ENCODE results near the gene PCDHGA9.
"Not testable (repeated sequence)": the region's sequence is repeated elsewhere in the genome, so short reads cannot be mapped to it uniquely, and the experiment has no call there.

Gene PCDHGA9

GRCh38 chr5:141383345-141383744, 19.2 kb upstream of the PCDHGA9 start:
- H3K4me1 ChIP-seq (ENCODE audit: control extremely low read depth in 1 of 4, control insufficient read depth in 4 of 4, insufficient read depth in 4 of 4, low read length in 3 of 4) = no peaks in the 10 kb centered on the region
- ChIA-PET POLR2A (no interaction called here), CTCF (interaction anchor here (0.7 to 1.5 kb wide), 3 partner anchors 13 to 180 kb away, joined by 3 to 5 read pairs (median 4); no protein-coding TSS in a partner anchor)
- H3K36me3 ChIP-seq (ENCODE audit: control insufficient read depth in 4 of 4, insufficient read depth in 4 of 4, low read length in 3 of 4) = no peaks in the 10 kb centered on the region
- WGBS (ENCODE audit: insufficient coverage) = 29% methylated on average over 13 of the region's 21 CpGs
- peaks cover 3 to 60% (median 42%) of the 10 kb centered on the region in 5 experiments for H3K9me3 ChIP-seq (ENCODE audit: control extremely low read depth in 1 of 5, control insufficient read depth in 4 of 5, insufficient read depth in 2 of 5, low read depth in 1 of 5, low read length in 4 of 5)
- H3K4me3 ChIP-seq (ENCODE audit: control insufficient read depth in 1 of 7, extremely low read depth in 1 of 7, insufficient read depth in 4 of 7, low read depth in 2 of 7, low read length in 6 of 7) = peak overlapping the region in 2 of 7 experiments; percentile 62 to 63
- DNase-seq = no peak
- H3K27ac ChIP-seq (ENCODE audit: insufficient read depth in 1 of 2, low read depth in 1 of 2, low read length in 2 of 2, poor library complexity in 1 of 2, severe bottlenecking in 2 of 2) = no peak overlapping the region
- H3K27me3 ChIP-seq (replicated peaks in 2 of 5; ENCODE audit: control insufficient read depth in 4 of 5, insufficient read depth in 5 of 5, low read length in 4 of 5) = peaks cover 7 to 58% (median 29%) of the 10 kb centered on the region in 5 experiments

GRCh38 chr5:141384471-141385267, 17.9 kb upstream of the PCDHGA9 start:
- POLR2A ChIA-PET = no interaction called here
- Histone ChIP-seq H3K4me3 (ENCODE audit: control insufficient read depth in 1 of 7, extremely low read depth in 1 of 7, insufficient read depth in 4 of 7, low read depth in 2 of 7, low read length in 6 of 7) (no peak overlapping the region), H3K4me1 (ENCODE audit: control extremely low read depth in 1 of 4, control insufficient read depth in 4 of 4, insufficient read depth in 4 of 4, low read length in 3 of 4) (no peaks in the 10 kb centered on the region), H3K9me3 (ENCODE audit: control extremely low read depth in 1 of 5, control insufficient read depth in 4 of 5, insufficient read depth in 2 of 5, low read depth in 1 of 5, low read length in 4 of 5) (peaks cover 2 to 69% (median 53%) of the 10 kb centered on the region in 5 experiments), H3K36me3 (ENCODE audit: control insufficient read depth in 4 of 4, insufficient read depth in 4 of 4, low read length in 3 of 4) (peaks cover 0 to 4% (median 0%) of the 10 kb centered on the region in 4 experiments), H3K27me3 (replicated peaks in 2 of 5; ENCODE audit: control insufficient read depth in 4 of 5, insufficient read depth in 5 of 5, low read length in 4 of 5) (peaks cover 14 to 72% (median 34%) of the 10 kb centered on the region in 5 experiments), H3K27ac (ENCODE audit: insufficient read depth in 1 of 2, low read depth in 1 of 2, low read length in 2 of 2, poor library complexity in 1 of 2, severe bottlenecking in 2 of 2) (no peak overlapping the region)
- CTCF ChIA-PET = no interaction called here
- 44% methylated on average over 42 of the region's 43 CpGs for WGBS (ENCODE audit: insufficient coverage)
- no peak for DNase-seq

DNA sequence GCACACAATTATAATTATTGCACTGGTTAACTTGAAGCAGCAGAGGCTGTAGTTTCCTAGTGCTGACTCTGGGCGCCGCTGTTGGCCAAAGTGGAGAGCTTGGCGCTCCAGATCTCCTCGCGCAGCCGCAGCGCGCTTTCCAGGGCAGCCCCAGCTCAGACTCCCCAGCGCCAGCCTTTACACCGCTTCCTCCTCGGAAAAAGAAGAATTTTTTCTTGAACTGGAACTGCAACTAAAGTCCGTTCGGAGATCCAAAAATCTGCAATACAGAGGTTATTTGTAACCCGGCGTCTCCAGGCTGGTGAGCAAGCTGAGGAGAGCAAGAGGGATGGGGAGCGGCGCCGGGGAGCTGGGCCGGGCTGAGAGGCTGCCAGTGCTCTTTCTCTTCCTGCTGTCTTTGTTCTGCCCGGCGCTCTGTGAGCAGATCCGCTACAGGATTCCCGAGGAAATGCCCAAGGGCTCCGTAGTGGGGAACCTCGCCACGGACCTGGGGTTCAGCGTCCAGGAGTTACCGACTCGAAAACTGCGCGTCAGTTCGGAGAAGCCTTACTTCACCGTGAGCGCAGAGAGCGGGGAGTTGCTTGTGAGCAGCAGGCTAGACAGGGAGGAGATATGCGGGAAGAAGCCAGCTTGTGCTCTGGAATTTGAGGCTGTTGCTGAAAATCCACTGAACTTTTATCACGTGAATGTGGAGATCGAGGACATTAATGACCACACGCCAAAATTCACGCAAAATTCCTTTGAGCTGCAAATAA, 14.8 kb upstream of the PCDHGA9 start, which contains the start of gene PCDHGB4:
TSS of gene PCDHGB4 (plus strand) at position 142 of the 755 bp plus-strand sequence. CDS start at position 329, 187 bp downstream.
- H3K36me3 ChIP-seq (ENCODE audit: control insufficient read depth in 4 of 4, insufficient read depth in 4 of 4, low read length in 3 of 4); H3K4me1 ChIP-seq (ENCODE audit: control extremely low read depth in 1 of 4, control insufficient read depth in 4 of 4, insufficient read depth in 4 of 4, low read length in 3 of 4); H3K27ac ChIP-seq (ENCODE audit: insufficient read depth in 1 of 2, low read depth in 1 of 2, low read length in 2 of 2, poor library complexity in 1 of 2, severe bottlenecking in 2 of 2); POLR2A ChIA-PET: not testable (repeated sequence)
- WGBS (ENCODE audit: insufficient coverage) = 14% methylated on average over 11 of the region's 40 CpGs
- peak; percentile 32 to 70 (median 67) for DNase-seq
- Histone ChIP-seq H3K9me3 (ENCODE audit: control extremely low read depth in 1 of 5, control insufficient read depth in 4 of 5, insufficient read depth in 2 of 5, low read depth in 1 of 5, low read length in 4 of 5) (peaks cover 0 to 78% (median 53%) of the 10 kb centered on the region in 5 experiments), H3K4me3 (ENCODE audit: control insufficient read depth in 1 of 7, extremely low read depth in 1 of 7, insufficient read depth in 4 of 7, low read depth in 2 of 7, low read length in 6 of 7) (peak within 1 kb of the TSS in 3 of 7 experiments; percentile 24 to 57 (median 36)), H3K27me3 (replicated peaks in 2 of 5; ENCODE audit: control insufficient read depth in 4 of 5, insufficient read depth in 5 of 5, low read length in 4 of 5) (peaks cover 13 to 80% (median 36%) of the 10 kb centered on the region in 5 experiments)
- CTCF ChIA-PET = interaction anchor here (1.0 to 1.8 kb wide), 7 partner anchors 9 to 176 kb away, joined by 3 to 5 read pairs (median 4); partner anchors contain the start of gene PCDHGA12

DNA sequence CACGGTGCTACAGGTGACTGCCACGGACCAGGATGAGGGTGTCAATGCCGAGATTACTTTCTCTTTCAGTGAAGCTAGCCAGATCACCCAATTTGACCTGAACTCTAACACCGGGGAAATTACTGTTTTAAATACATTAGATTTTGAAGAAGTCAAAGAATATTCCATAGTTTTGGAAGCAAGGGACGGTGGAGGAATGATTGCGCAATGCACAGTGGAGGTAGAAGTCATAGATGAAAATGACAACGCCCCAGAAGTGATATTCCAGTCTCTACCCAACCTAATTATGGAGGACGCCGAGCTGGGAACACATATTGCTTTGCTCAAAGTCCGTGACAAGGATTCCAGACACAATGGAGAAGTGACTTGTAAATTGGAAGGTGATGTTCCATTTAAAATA, 13.9 kb upstream of the PCDHGA9 start:
- WGBS (ENCODE audit: insufficient coverage) = 31% methylated on average over 5 of the region's 10 CpGs
- ChIA-PET POLR2A (no interaction called here), CTCF (interaction anchor here (1.2 to 1.7 kb wide), 3 partner anchors 8 to 42 kb away, joined by 3 to 4 read pairs (median 4); partner anchors contain the start of gene PCDHGA12)
- Histone ChIP-seq H3K4me3 (ENCODE audit: control insufficient read depth in 1 of 7, extremely low read depth in 1 of 7, insufficient read depth in 4 of 7, low read depth in 2 of 7, low read length in 6 of 7) (no peak overlapping the region), H3K36me3 (ENCODE audit: control insufficient read depth in 4 of 4, insufficient read depth in 4 of 4, low read length in 3 of 4) (peaks cover 0 to 8% (median 0%) of the 10 kb centered on the region in 4 experiments), H3K27ac (ENCODE audit: insufficient read depth in 1 of 2, low read depth in 1 of 2, low read length in 2 of 2, poor library complexity in 1 of 2, severe bottlenecking in 2 of 2) (no peak overlapping the region), H3K27me3 (replicated peaks in 2 of 5; ENCODE audit: control insufficient read depth in 4 of 5, insufficient read depth in 5 of 5, low read length in 4 of 5) (peaks cover 11 to 80% (median 38%) of the 10 kb centered on the region in 5 experiments), H3K9me3 (ENCODE audit: control extremely low read depth in 1 of 5, control insufficient read depth in 4 of 5, insufficient read depth in 2 of 5, low read depth in 1 of 5, low read length in 4 of 5) (peaks cover 0 to 78% (median 54%) of the 10 kb centered on the region in 5 experiments), H3K4me1 (ENCODE audit: control extremely low read depth in 1 of 4, control insufficient read depth in 4 of 4, insufficient read depth in 4 of 4, low read length in 3 of 4) (no peaks in the 10 kb centered on the region)
- DNase-seq = no peak

DNA sequence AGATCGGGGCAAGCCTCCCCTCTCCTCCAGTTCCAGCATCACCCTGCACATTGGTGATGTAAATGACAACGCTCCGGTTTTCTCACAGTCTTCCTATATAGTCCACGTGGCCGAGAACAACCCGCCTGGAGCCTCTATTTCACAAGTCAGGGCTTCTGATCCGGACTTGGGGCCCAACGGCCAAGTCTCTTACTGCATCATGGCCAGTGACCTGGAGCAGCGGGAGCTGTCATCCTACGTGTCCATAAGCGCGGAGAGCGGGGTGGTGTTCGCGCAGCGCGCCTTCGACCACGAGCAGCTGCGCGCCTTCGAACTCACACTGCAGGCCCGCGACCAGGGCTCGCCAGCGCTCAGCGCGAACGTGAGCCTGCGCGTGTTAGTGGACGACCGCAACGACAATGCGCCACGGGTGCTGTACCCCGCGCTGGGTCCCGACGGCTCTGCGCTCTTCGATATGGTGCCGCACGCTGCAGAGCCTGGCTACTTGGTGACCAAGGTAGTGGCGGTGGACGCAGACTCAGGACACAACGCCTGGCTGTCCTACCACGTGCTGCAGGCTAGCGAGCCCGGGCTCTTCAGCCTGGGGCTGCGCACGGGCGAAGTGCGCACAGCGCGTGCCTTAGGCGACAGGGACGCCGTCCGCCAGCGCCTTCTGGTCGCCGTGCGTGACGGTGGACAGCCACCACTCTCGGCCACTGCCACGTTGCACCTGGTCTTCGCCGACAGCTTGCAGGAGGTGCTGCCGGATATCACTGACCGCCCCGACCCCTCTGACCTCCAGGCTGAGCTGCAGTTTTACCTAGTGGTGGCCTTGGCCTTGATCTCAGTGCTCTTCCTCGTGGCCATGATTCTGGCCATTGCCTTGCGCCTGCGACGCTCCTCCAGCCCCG, 13.2 kb upstream of the PCDHGA9 start:
- ChIA-PET CTCF (interaction anchor here (1.0 to 1.7 kb wide), 4 partner anchors 7 to 135 kb away, joined by 3 to 4 read pairs (median 4); no protein-coding TSS in a partner anchor), POLR2A (no interaction called here)
- Histone ChIP-seq H3K9me3 (ENCODE audit: control extremely low read depth in 1 of 5, control insufficient read depth in 4 of 5, insufficient read depth in 2 of 5, low read depth in 1 of 5, low read length in 4 of 5) (peaks cover 0 to 77% (median 52%) of the 10 kb centered on the region in 5 experiments), H3K27me3 (replicated peaks in 2 of 5; ENCODE audit: control insufficient read depth in 4 of 5, insufficient read depth in 5 of 5, low read length in 4 of 5) (peaks cover 13 to 80% (median 42%) of the 10 kb centered on the region in 5 experiments), H3K4me3 (ENCODE audit: control insufficient read depth in 1 of 7, extremely low read depth in 1 of 7, insufficient read depth in 4 of 7, low read depth in 2 of 7, low read length in 6 of 7) (no peak overlapping the region), H3K27ac (ENCODE audit: insufficient read depth in 1 of 2, low read depth in 1 of 2, low read length in 2 of 2, poor library complexity in 1 of 2, severe bottlenecking in 2 of 2) (no peak overlapping the region), H3K4me1 (ENCODE audit: control extremely low read depth in 1 of 4, control insufficient read depth in 4 of 4, insufficient read depth in 4 of 4, low read length in 3 of 4) (no peaks in the 10 kb centered on the region), H3K36me3 (ENCODE audit: control insufficient read depth in 4 of 4, insufficient read depth in 4 of 4, low read length in 3 of 4) (peaks cover 0 to 8% (median 0%) of the 10 kb centered on the region in 4 experiments)
- 34% methylated on average over 77 of the region's 77 CpGs for WGBS (ENCODE audit: insufficient coverage)
- no peak for DNase-seq

- Histone ChIP-seq H3K36me3 (ENCODE audit: control insufficient read depth in 4 of 4, insufficient read depth in 4 of 4, low read length in 3 of 4) (peaks cover 0 to 8% (median 0%) of the 10 kb centered on the region in 4 experiments), H3K4me1 (ENCODE audit: control extremely low read depth in 1 of 4, control insufficient read depth in 4 of 4, insufficient read depth in 4 of 4, low read length in 3 of 4) (no peaks in the 10 kb centered on the region), H3K9me3 (ENCODE audit: control extremely low read depth in 1 of 5, control insufficient read depth in 4 of 5, insufficient read depth in 2 of 5, low read depth in 1 of 5, low read length in 4 of 5) (peaks cover 3 to 72% (median 55%) of the 10 kb centered on the region in 5 experiments), H3K27ac (ENCODE audit: insufficient read depth in 1 of 2, low read depth in 1 of 2, low read length in 2 of 2, poor library complexity in 1 of 2, severe bottlenecking in 2 of 2) (no peak within 1 kb of the TSS), H3K27me3 (replicated peaks in 2 of 5; ENCODE audit: control insufficient read depth in 4 of 5, insufficient read depth in 5 of 5, low read length in 4 of 5) (peaks cover 13 to 76% (median 37%) of the 10 kb centered on the region in 5 experiments), H3K4me3 (ENCODE audit: control insufficient read depth in 1 of 7, extremely low read depth in 1 of 7, insufficient read depth in 4 of 7, low read depth in 2 of 7, low read length in 6 of 7) (peak within 1 kb of the TSS in 1 of 7 experiments; percentile 28)
- WGBS (ENCODE audit: insufficient coverage) = 33% methylated on average over 35 of the region's 38 CpGs
- POLR2A ChIA-PET = no interaction called here
- CTCF ChIA-PET = interaction anchor here (1.3 to 2.5 kb wide), 2 partner anchors 29 to 165 kb away, joined by 4 to 9 read pairs; partner anchors contain the start of gene PCDHGA11
- peak in 2 of 3 donors; percentile 49 to 52 for DNase-seq
These were observed 10.0 kb upstream of the PCDHGA9 start, which contains the start of gene PCDHGA8 for GRCh38 chr5:141392429-141393198. Gene PCDHGA8, plus strand, starts transcription at chr5:141392633. Its CDS starts 181 bp downstream, at chr5:141392814.
